Panc1 (cell line): Measurements from ENCODE around the gene HEPH.

Experiments
- POLR2AphosphoS5 ChIP-seq: IDR thresholded peaks from 2 replicates; pipeline ENCODE4 v1.6.1; 2012; ENCODE audit warnings: mild to moderate bottlenecking, low read depth, low read length, moderate library complexity
- SIN3A ChIP-seq: IDR thresholded peaks from 2 replicates; pipeline ENCODE4 v1.6.1; 2012; ENCODE audit warnings: low read depth, mild to moderate bottlenecking, low read length, moderate library complexity, borderline replicate concordance; ENCODE audit not compliant: insufficient read depth
- TCF7L2 ChIP-seq: IDR thresholded peaks from 2 replicates; pipeline ENCODE4 v1.6.1; 2011; ENCODE audit warnings: mild to moderate bottlenecking, low read depth, low read length, inconsistent platforms
- TF ChIP-seq, protein P1 (sequence below): fragments of 450-650 bp; IDR thresholded peaks from 2 replicates; pipeline ENCODE4 v1.5.1; 2017; ENCODE audit warnings: mild to moderate bottlenecking
- TF ChIP-seq, protein P2 (sequence below), 2 experiments: IDR thresholded peaks; 2 replicates each; pipeline ENCODE4 v1.6.1; 2011 to 2012; ENCODE audit warnings: low read depth in 2 of 2, control low read depth in 1 of 2, low read length in 1 of 2, mild to moderate bottlenecking in 1 of 2, moderate library complexity in 1 of 2; ENCODE audit not compliant: insufficient read depth in 1 of 2

DNA sequence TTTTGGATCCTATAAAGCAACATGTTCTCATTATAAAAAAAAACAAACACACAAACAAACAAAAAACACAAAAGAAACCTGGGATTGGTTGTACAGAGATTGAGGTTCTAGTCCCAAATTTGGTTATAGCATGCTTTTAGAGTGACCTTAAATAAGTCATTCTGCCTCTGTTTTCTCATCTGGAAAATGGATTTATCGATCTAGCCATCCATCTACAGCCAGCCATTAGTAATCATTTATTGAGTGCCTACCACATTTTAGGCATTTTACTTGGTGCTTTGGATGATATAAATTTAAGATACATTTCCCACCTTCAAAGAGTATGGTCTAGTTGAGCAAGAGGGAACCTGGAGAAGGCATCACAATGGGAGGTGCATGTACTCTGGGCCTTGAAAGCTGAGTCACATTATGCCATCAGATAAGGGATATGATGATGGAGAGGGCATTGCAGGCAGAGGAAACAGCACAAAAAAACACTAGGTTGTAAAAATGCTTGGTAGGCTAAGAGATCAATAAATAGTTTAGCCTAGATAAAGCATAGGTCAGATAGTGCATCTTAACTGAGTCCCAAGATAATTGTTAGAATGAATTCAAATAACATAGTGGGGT is 91.4 kb downstream of the HEPH start:
- TF ChIP-seq, protein P1, sequence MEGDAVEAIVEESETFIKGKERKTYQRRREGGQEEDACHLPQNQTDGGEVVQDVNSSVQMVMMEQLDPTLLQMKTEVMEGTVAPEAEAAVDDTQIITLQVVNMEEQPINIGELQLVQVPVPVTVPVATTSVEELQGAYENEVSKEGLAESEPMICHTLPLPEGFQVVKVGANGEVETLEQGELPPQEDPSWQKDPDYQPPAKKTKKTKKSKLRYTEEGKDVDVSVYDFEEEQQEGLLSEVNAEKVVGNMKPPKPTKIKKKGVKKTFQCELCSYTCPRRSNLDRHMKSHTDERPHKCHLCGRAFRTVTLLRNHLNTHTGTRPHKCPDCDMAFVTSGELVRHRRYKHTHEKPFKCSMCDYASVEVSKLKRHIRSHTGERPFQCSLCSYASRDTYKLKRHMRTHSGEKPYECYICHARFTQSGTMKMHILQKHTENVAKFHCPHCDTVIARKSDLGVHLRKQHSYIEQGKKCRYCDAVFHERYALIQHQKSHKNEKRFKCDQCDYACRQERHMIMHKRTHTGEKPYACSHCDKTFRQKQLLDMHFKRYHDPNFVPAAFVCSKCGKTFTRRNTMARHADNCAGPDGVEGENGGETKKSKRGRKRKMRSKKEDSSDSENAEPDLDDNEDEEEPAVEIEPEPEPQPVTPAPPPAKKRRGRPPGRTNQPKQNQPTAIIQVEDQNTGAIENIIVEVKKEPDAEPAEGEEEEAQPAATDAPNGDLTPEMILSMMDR = no peak
- TF ChIP-seq SIN3A (no peak), POLR2AphosphoS5 (no peak), TCF7L2 (no peak)
- TF ChIP-seq, protein P2, sequence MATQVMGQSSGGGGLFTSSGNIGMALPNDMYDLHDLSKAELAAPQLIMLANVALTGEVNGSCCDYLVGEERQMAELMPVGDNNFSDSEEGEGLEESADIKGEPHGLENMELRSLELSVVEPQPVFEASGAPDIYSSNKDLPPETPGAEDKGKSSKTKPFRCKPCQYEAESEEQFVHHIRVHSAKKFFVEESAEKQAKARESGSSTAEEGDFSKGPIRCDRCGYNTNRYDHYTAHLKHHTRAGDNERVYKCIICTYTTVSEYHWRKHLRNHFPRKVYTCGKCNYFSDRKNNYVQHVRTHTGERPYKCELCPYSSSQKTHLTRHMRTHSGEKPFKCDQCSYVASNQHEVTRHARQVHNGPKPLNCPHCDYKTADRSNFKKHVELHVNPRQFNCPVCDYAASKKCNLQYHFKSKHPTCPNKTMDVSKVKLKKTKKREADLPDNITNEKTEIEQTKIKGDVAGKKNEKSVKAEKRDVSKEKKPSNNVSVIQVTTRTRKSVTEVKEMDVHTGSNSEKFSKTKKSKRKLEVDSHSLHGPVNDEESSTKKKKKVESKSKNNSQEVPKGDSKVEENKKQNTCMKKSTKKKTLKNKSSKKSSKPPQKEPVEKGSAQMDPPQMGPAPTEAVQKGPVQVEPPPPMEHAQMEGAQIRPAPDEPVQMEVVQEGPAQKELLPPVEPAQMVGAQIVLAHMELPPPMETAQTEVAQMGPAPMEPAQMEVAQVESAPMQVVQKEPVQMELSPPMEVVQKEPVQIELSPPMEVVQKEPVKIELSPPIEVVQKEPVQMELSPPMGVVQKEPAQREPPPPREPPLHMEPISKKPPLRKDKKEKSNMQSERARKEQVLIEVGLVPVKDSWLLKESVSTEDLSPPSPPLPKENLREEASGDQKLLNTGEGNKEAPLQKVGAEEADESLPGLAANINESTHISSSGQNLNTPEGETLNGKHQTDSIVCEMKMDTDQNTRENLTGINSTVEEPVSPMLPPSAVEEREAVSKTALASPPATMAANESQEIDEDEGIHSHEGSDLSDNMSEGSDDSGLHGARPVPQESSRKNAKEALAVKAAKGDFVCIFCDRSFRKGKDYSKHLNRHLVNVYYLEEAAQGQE (IDR thresholded peaks at IDR 0.05; ENCODE audit: insufficient read depth in 1 of 2, low read depth in 2 of 2, low read length in 1 of 2) = no peak
